Measurements from ENCODE around the gene BTN3A1. TPM values are rescaled to one million over a fixed set of nuclear protein-coding genes. Genes with fewer than 3 reads are reported as not detected.

The BTN3A1 gene
- total and polyA plus RNA-seq, 2 of the 8 experiments (the other 6 are each of a cell fraction or from before 2014, with no cell fraction given): 4.7 to 5.6 TPM

GRCh38 chr6:26440977-26441358 lies 38.9 kb downstream of the BTN3A1 start:
- H3K79me1 ChIP-seq (ENCODE audit: low read depth, low read length): no peaks in the 10 kb centered on the region
- no peaks in the 10 kb centered on the region for H4K20me1 ChIP-seq (replicated peaks in 1 of 2; ENCODE audit: control insufficient read depth in 1 of 2, insufficient read depth in 2 of 2, low read length in 2 of 2)
- no peak overlapping the region for H3K56ac ChIP-seq (replicated peaks; ENCODE audit: insufficient read length, low read depth, low read length)
- H4K91ac ChIP-seq (replicated peaks; ENCODE audit: insufficient read length, low read length): no peak overlapping the region
- H3K27me3 ChIP-seq (replicated peaks in 1 of 4; ENCODE audit: control insufficient read depth in 3 of 4, extremely low read depth in 1 of 4, insufficient read depth in 3 of 4, low read length in 3 of 4): no peaks in the 10 kb centered on the region
- DNase-seq (ENCODE audit: low read depth in 1 of 2, low spot score in 2 of 2) (no peak), FAIRE-seq (no peak)
- no peaks in the 10 kb centered on the region for H3K4me1 ChIP-seq (replicated peaks in 1 of 4; ENCODE audit: control insufficient read depth in 3 of 4, insufficient read depth in 4 of 4, low read length in 3 of 4)
- no peaks in the 10 kb centered on the region for H3K23me2 ChIP-seq (ENCODE audit: low read depth, low read length)
- H3K4me2 ChIP-seq (ENCODE audit: insufficient read depth in 1 of 2, low read depth in 2 of 2, low read length in 2 of 2): no peak overlapping the region
- H2BK15ac ChIP-seq (ENCODE audit: low read length): no peak overlapping the region
- no peak overlapping the region for H3K14ac ChIP-seq (ENCODE audit: insufficient read length)
- no peaks in the 10 kb centered on the region for H3K79me2 ChIP-seq (ENCODE audit: control insufficient read depth in 1 of 2, insufficient read depth in 2 of 2, low read length in 2 of 2)
- H3K9ac ChIP-seq (replicated peaks in 1 of 4; ENCODE audit: extremely low read depth in 1 of 4, low read depth in 3 of 4, low read length in 3 of 4): no peak overlapping the region
- H3K4me3 ChIP-seq (ENCODE audit: extremely low read depth in 1 of 4, insufficient read depth in 2 of 4, low read depth in 3 of 4, low read length in 4 of 4): no peak overlapping the region
- H2BK5ac ChIP-seq (ENCODE audit: low read depth, low read length): no peak overlapping the region
- no peak overlapping the region for H2AK5ac ChIP-seq (ENCODE audit: low read depth, low read length)
- no peaks in the 10 kb centered on the region for H3K9me3 ChIP-seq (ENCODE audit: insufficient read depth in 2 of 2, low read depth in 1 of 2, low read length in 1 of 2)
- no peak overlapping the region for H3K18ac ChIP-seq (ENCODE audit: extremely low read depth, low read length)
- no peak overlapping the region for H3K4ac ChIP-seq (replicated peaks; ENCODE audit: insufficient read length, low read depth, low read length)
- no peak overlapping the region for H2BK12ac ChIP-seq (ENCODE audit: low read depth, low read length)
- H4K8ac ChIP-seq (ENCODE audit: extremely low read depth, insufficient read depth, low read length): no peak overlapping the region
- H2AFZ ChIP-seq (ENCODE audit: low read length): no peak overlapping the region
- H3K23ac ChIP-seq (ENCODE audit: insufficient read length): no peak overlapping the region
- no peak overlapping the region for H2BK120ac ChIP-seq (replicated peaks; ENCODE audit: low read depth, low read length)
- no peak overlapping the region for H2BK20ac ChIP-seq (ENCODE audit: low read length)
- CTCF ChIA-PET (ENCODE audit: partially characterized antibody): no interaction called here
- POLR2A ChIA-PET (ENCODE audit: partially characterized antibody): interaction anchor here (1.5 kb wide), 1 partner anchor 32 kb away, joined by 4 read pairs; no protein-coding TSS in a partner anchor
- H4K5ac ChIP-seq (ENCODE audit: insufficient read length, low read depth, low read length): no peak overlapping the region
- no peaks in the 10 kb centered on the region; a peak in 1 of 8 replicates for H3K36me3 ChIP-seq (ENCODE audit: control insufficient read depth in 2 of 4, insufficient read depth in 4 of 4, low read length in 3 of 4)
- H3K27ac ChIP-seq (ENCODE audit: low read depth, low read length): no peak overlapping the region
- TF ChIP-seq SAP30 (IDR thresholded peaks at IDR 0.05; ENCODE audit: insufficient read depth, insufficient replicate concordance, low read length): no peak
- WGBS, 2 experiments (ENCODE audit: extremely low coverage in 1 of 2, insufficient coverage in 1 of 2, insufficient read length in 1 of 2, insufficient replicate concordance in 2 of 2, low coverage in 1 of 2, low lambda C conversion rate in 2 of 2, missing lambda C conversion rate in 1 of 2): 94% methylated on average over 2 of the region's 2 CpGs; no CpG with 5 or more reads in 1 of the 2 experiments

Measured in H1 (cell line).